Heart right ventricle (tissue), 16 donors: ENCODE data around the gene ABHD15. TPM values are rescaled to one million over a fixed set of nuclear protein-coding genes. Genes with fewer than 3 reads are reported as not detected.
A peak's percentile ranks its signal among the peaks of the same experiment; 100 is the strongest.

Source experiments
- ATAC-seq, 8 donors: fragments of 200-7000 bp; cut with Tn5 transposase; one replicate each; pipeline ENCODE4 v1.9.1; 2020; ENCODE audit warnings: mild to moderate bottlenecking in 8 of 8, moderate library complexity in 8 of 8, moderate number of reproducible peaks in 1 of 8
- DNase-seq, 2 donors: peaks; one replicate each; pipeline ENCODE4 v3.0.0-alpha.2; 2020
- H3K27ac ChIP-seq, 10 donors: fragments of 200-600 bp; sonication (generic) in 2 of 10; one replicate each; pipeline versions ENCODE4 v1.5.0 to v1.8.0; 2020 to 2022; ENCODE audit warnings: mild to moderate bottlenecking in 3 of 10
- H3K27me3 ChIP-seq, 7 donors: fragments of 200-600 bp; one replicate each; pipeline ENCODE4 v1.8.0; 2021 to 2022; ENCODE audit warnings: mild to moderate bottlenecking in 2 of 7
- H3K36me3 ChIP-seq, 9 donors: fragments of 200-600 bp; sonication (generic) in 1 of 9; one replicate each; pipeline versions ENCODE4 v1.5.0 to v1.8.0; 2020 to 2022; ENCODE audit warnings: mild to moderate bottlenecking in 2 of 9
- H3K4me1 ChIP-seq, 9 donors: fragments of 200-600 bp; sonication (generic) in 1 of 9; one replicate each; pipeline versions ENCODE4 v1.5.0 to v1.8.0; 2020 to 2022; ENCODE audit warnings: mild to moderate bottlenecking in 4 of 9
- H3K4me3 ChIP-seq, 10 donors: fragments of 200-600 bp; sonication (generic) in 2 of 10; one replicate each; pipeline versions ENCODE4 v1.5.0 to v1.8.0; 2020 to 2022; ENCODE audit warnings: mild to moderate bottlenecking in 7 of 10, moderate library complexity in 2 of 10
- H3K9me3 ChIP-seq, 11 donors: fragments of 200-600 bp in 10 of 11; sonication (generic) in 2 of 11; one replicate each; pipeline versions ENCODE4 v1.5.0 to v1.8.0; 2013 to 2022; ENCODE audit warnings: mild to moderate bottlenecking in 2 of 11, control low read depth in 1 of 11, moderate library complexity in 1 of 11
- WGBS, 2 donors: extraction: QIAGEN DNeasy Blood & Tissue Kit; methylation state at CpG; one replicate each; pipeline ENCODE4 v1.1.7; 2013; ENCODE audit warnings: inconsistent platforms in 1 of 2; 5-methylcytosine and 5-hydroxymethylcytosine counted together
- intact Hi-C, 10 donors: fragments of 100-400 bp; cut with DNase I; formaldehyde crosslinking; loops; one replicate each; pipeline versions ENCODE4 v1.11.1 to v1.14.2; 2022
- polyA plus RNA-seq, 2 donors: library from polyadenylated mRNA; stranded (reverse); fragments of 200-250 nt; gene quantifications; one replicate each; pipeline ENCODE4 v1.2.3, GENCODE V29; 2013
- total RNA-seq, 10 donors: library from RNA; stranded (reverse); fragmentation: NEBNext Ultra II Directional in 3 of 10; extraction: Animal tissue kit (Norgen Biotek cat#: 25700) in 3 of 10; gene quantifications; one replicate each; pipeline versions ENCODE4 v1.2.1 to v1.2.4, GENCODE V29; 2021 to 2023
- TF ChIP-seq, protein P1 (sequence below), 9 donors: fragments of 200-600 bp; sonication (generic) in 2 of 9; IDR thresholded peaks; one replicate each; pipeline versions ENCODE4 v1.5.0 to v1.8.0; 2021 to 2022; ENCODE audit warnings: antibody characterized with exemption in 9 of 9, mild to moderate bottlenecking in 5 of 9, moderate library complexity in 1 of 9
- donor health status: Arrhythmogenic right ventricular cardiomyopathy.
- donor health status: ischemic (EF 13 %, LVEDD 7.1; RV severe dilation, severe dysfunction).
- donor health status: healthy with polysubstance abuse.
- donor health status: DM: no; HTN: yes; CAD: no.
- donor health status: DM: no; HTN: no; CAD: no.
- donor health status: ischemic (EF 25% LVEDD 6.9; RV normal size, moderate dysfunction).
- donor health status: ischemic (EF 25% LVEDD 5.7; RV mildly dilated, moderate dysfunction).
- donor health status: healthy.
- donor health status: DM: yes; HTN: yes; CAD: no.
- donor health status: Ischemic cardiomyopathy.
- donor health status: ischemic (EF 35%, LVEDD 5.7; RV mildly dilated, moderate dysfunction).
- donor health status: nonischemic (EF 11% LVEDD 7.7; RV severe dilation, severe dysfunction).
- donor health status: DM: yes; HTN: yes; CAD: no.
- donor health status: PGD.
- donor health status: ischemic (EF 29% LVEDD 5.4; RV normal size, mild dysfunction).
- donor health status: nonischemic (EF 23%, LVEDD 6.1; RV moderate dilation, normal function).

Gene ABHD15
- total and polyA plus RNA-seq, 12 donors = 3.5 to 9.0 (median 5.6) TPM

GRCh38 chr17:29582772-29583171, 15.9 kb upstream of the ABHD15 start:
- Histone ChIP-seq H3K27me3 (no peaks in the 10 kb centered on the region), H3K4me1 (peaks cover 7 to 74% (median 48%) of the 10 kb centered on the region in 9 donors), H3K4me3 (no peak overlapping the region), H3K9me3 (no peaks in the 10 kb centered on the region), H3K27ac (peak overlapping the region in 1 of 10 donors; percentile 90), H3K36me3 (peaks cover 0 to 59% (median 15%) of the 10 kb centered on the region in 9 donors)
- 88 to 95% methylated on average over 13 of the region's 13 CpGs for WGBS, 2 donors
- ATAC-seq (no peak), DNase-seq (no peak)
- TF ChIP-seq, protein P1, sequence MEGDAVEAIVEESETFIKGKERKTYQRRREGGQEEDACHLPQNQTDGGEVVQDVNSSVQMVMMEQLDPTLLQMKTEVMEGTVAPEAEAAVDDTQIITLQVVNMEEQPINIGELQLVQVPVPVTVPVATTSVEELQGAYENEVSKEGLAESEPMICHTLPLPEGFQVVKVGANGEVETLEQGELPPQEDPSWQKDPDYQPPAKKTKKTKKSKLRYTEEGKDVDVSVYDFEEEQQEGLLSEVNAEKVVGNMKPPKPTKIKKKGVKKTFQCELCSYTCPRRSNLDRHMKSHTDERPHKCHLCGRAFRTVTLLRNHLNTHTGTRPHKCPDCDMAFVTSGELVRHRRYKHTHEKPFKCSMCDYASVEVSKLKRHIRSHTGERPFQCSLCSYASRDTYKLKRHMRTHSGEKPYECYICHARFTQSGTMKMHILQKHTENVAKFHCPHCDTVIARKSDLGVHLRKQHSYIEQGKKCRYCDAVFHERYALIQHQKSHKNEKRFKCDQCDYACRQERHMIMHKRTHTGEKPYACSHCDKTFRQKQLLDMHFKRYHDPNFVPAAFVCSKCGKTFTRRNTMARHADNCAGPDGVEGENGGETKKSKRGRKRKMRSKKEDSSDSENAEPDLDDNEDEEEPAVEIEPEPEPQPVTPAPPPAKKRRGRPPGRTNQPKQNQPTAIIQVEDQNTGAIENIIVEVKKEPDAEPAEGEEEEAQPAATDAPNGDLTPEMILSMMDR (IDR thresholded peaks at IDR 0.05) = no peak
- intact Hi-C loops = loop anchor here in 2 of 10 donors (5.0 kb wide), 2 partner anchors 195 to 510 kb away; no protein-coding TSS in a partner anchor

DNA sequence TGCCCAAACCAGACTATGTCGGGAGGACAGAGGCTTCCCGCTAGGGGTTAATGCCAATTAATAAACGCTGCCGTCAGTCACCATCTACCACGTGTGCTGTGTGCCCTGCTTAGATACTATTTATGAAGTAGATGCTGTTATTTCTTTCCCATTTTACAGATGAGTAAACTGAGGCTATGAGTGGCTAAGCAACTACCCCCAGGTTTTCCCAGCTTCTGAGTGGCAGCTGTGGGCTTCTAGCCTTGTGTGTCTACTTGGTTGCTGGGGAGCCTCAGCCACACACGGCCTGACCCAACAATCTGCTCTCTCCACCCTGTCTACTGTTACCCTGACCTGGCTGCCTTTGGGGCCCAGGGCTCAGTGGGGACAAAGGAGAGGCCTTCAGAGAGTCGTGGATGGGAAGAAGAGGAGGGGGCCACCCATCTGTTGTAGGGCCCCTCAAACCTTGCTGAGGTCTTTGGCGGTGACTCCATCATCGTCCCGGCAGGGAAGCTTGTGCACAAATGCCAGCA, 15.5 kb upstream of the ABHD15 start:
- TF ChIP-seq, protein P1 (IDR thresholded peaks at IDR 0.05) = no peak
- intact Hi-C loops = loop anchor here in 2 of 10 donors (5.0 kb wide), 2 partner anchors 195 to 510 kb away; no protein-coding TSS in a partner anchor
- Histone ChIP-seq H3K36me3 (peaks cover 0 to 64% (median 20%) of the 10 kb centered on the region in 9 donors), H3K27me3 (no peaks in the 10 kb centered on the region), H3K9me3 (no peaks in the 10 kb centered on the region), H3K4me3 (no peak overlapping the region), H3K27ac (no peak overlapping the region), H3K4me1 (peaks cover 2 to 69% (median 43%) of the 10 kb centered on the region in 9 donors)
- WGBS, 2 donors = 81 to 82% methylated on average over 10 of the region's 10 CpGs
- DNase-seq (no peak), ATAC-seq (no peak)

GRCh38 chr17:29581583-29582253, 14.9 kb upstream of the ABHD15 start:
- ATAC-seq (no peak), DNase-seq (no peak)
- H3K4me3 ChIP-seq = no peak overlapping the region
- intact Hi-C loops = loop anchor here in 2 of 10 donors (5.0 kb wide), 2 partner anchors 196 to 511 kb away; no protein-coding TSS in a partner anchor
- H3K9me3 ChIP-seq = no peaks in the 10 kb centered on the region
- H3K27ac ChIP-seq = no peak overlapping the region
- TF ChIP-seq, protein P1 (IDR thresholded peaks at IDR 0.05) = no peak
- H3K27me3 ChIP-seq = no peaks in the 10 kb centered on the region
- H3K4me1 ChIP-seq = peaks cover under 1 to 63% (median 37%) of the 10 kb centered on the region in 9 donors
- WGBS, 2 donors = 91 to 92% methylated on average over 20 of the region's 20 CpGs
- H3K36me3 ChIP-seq = peaks cover 0 to 70% (median 25%) of the 10 kb centered on the region in 9 donors

- H3K4me3 ChIP-seq = no peak overlapping the region
- peaks cover 8 to 86% (median 41%) of the 10 kb centered on the region in 9 donors for H3K36me3 ChIP-seq
- ATAC-seq (peak; percentile 62 to 81 (median 73)), DNase-seq (peak; percentile 81 to 87)
- WGBS, 2 donors = 63 to 64% methylated on average over 15 of the region's 15 CpGs
- peaks cover 0 to 47% (median 24%) of the 10 kb centered on the region in 9 donors for H3K4me1 ChIP-seq
- H3K27me3 ChIP-seq = no peaks in the 10 kb centered on the region
- peak overlapping the region in 3 of 10 donors; percentile 23 to 34 (median 24) for H3K27ac ChIP-seq
- no peaks in the 10 kb centered on the region for H3K9me3 ChIP-seq
- intact Hi-C loops = loop anchor here in 6 of 10 donors (1.0 to 10.0 kb wide), 5 partner anchors 11 to 512 kb away; partner anchors contain the start of gene CORO6 (in 1 of the 6)
- TF ChIP-seq, protein P1 (IDR thresholded peaks at IDR 0.05) = peak; percentile 85 to 93 (median 91)
Measured at GRCh38 chr17:29579866-29580771, 13.3 kb upstream of the ABHD15 start.
